ENCODE measurements around the gene C1orf115. TPM values are rescaled to one million over a fixed set of nuclear protein-coding genes. Genes with fewer than 3 reads are reported as not detected.
A peak's percentile ranks its signal among the peaks of the same experiment; 100 is the strongest.

C1orf115 gene
- total and polyA plus RNA-seq, 7 donors, result 3.8 to 8.9 (median 4.9) TPM

DNA sequence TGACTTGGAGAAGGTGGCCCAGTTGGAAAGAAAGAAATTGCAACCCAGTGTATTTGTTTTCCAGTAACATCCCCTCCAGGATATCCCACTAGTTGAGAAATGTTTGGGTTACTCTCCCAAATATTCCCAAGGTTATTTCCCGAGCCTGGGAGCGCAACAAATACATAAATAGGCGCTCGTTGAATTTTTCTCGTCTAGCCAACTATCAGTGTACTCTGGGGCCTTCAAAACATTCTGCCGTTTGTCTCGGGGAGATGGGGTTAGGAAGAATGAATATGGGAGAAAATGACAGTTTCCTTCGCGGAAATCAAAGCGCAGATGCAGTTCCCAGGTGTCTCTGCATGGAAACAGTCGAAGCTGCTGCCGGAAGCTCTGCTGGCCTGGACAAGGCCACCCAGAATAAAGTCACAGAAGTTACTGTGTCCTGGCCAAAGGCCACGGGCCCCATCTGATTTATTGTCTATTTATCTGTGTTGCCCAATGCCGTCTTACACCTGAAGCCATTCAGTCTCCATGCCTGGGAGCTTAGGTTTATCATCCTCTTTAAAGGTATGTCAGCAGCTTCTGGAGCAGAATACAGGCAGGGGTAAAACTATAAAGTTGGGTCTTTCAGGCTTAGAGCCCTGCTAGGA is 1.0 kb downstream of the C1orf115 start:
- Histone ChIP-seq H3K27ac (no peak overlapping the region), H3K4me3 (peak overlapping the region; percentile 89), H3K36me3 (ENCODE audit: insufficient read depth in 1 of 2, low read depth in 1 of 2) (no peaks in the 10 kb centered on the region), H3K27me3 (ENCODE audit: insufficient read depth in 3 of 3, low read length in 2 of 3) (peaks cover 0 to 2% (median 0%) of the 10 kb centered on the region in 3 donors), H3K4me1 (no peaks in the 10 kb centered on the region), H3K9me3 (no peaks in the 10 kb centered on the region)
- DNase-seq, result no peak
- intact Hi-C loops (cut with DNase I), result loop anchor here (2.0 to 5.0 kb wide), 2 partner anchors 41 to 42 kb away; no protein-coding TSS in a partner anchor
- 43 to 50% (median 47%) methylated on average over 14 of the region's 14 CpGs for WGBS, 3 donors
- ATAC-seq, result no peak
- TF ChIP-seq CTCF (IDR thresholded peaks at IDR 0.05), result no peak

GRCh38 chr1:220692436-220693228 is 2.5 kb downstream of the C1orf115 start:
- Histone ChIP-seq H3K27ac (no peak overlapping the region), H3K4me3 (no peak overlapping the region), H3K9me3 (no peaks in the 10 kb centered on the region), H3K27me3 (ENCODE audit: insufficient read depth in 3 of 3, low read length in 2 of 3) (peaks cover 0 to 2% (median 0%) of the 10 kb centered on the region in 3 donors), H3K4me1 (no peaks in the 10 kb centered on the region), H3K36me3 (ENCODE audit: insufficient read depth in 1 of 2, low read depth in 1 of 2) (no peaks in the 10 kb centered on the region)
- no peak for TF ChIP-seq CTCF (IDR thresholded peaks at IDR 0.05)
- 88 to 90% (median 90%) methylated on average over 8 of the region's 8 CpGs for WGBS, 3 donors
- no peak for DNase-seq
- ATAC-seq, result no peak
- intact Hi-C loops (cut with DNase I), result loop anchor here in 1 of 2 donors (5.0 kb wide), 1 partner anchor 40 kb away; no protein-coding TSS in a partner anchor

DNA sequence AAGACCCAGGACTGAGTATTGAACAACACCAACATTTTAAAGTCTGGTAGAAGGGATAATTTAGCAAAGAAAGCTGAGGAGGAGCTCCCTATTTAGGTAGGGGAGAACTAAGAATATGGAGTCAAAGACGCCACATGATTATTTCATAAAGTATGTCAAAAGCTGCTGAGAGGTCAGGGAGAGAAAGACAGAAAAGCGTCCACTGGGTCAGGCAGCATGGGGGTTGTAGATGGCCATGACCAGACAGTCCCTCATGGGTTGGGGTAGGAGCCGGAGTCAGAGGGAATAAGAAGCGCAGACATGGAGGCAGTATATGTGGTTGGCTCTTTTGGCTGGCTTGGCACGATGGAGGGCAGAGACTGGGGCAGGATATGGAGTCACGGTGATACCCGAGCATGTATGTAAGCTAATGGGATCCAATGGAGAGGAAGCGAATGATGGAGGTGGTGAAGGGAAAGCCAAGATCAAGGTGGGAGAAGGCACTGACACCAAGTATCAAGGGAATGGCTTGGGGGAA is 4.8 kb downstream of the C1orf115 start:
- no peaks in the 10 kb centered on the region for H3K36me3 ChIP-seq (ENCODE audit: insufficient read depth in 1 of 2, low read depth in 1 of 2)
- TF ChIP-seq CTCF (IDR thresholded peaks at IDR 0.05), result no peak
- no peak overlapping the region for H3K4me3 ChIP-seq
- 94 to 97% (median 96%) methylated on average over 8 of the region's 8 CpGs for WGBS, 3 donors
- intact Hi-C loops (cut with DNase I), result loop anchor here in 1 of 2 donors (5.0 kb wide), 1 partner anchor 37 kb away; no protein-coding TSS in a partner anchor
- no peaks in the 10 kb centered on the region for H3K9me3 ChIP-seq
- no peaks in the 10 kb centered on the region for H3K4me1 ChIP-seq
- H3K27me3 ChIP-seq (ENCODE audit: insufficient read depth in 3 of 3, low read length in 2 of 3), result peaks cover 0 to 2% (median 0%) of the 10 kb centered on the region in 3 donors
- no peak overlapping the region for H3K27ac ChIP-seq
- DNase-seq (no peak), ATAC-seq (no peak)

GRCh38 chr1:220695426-220695825 is 5.3 kb downstream of the C1orf115 start:
- Histone ChIP-seq H3K27me3 (ENCODE audit: insufficient read depth in 3 of 3, low read length in 2 of 3) (peaks cover 0 to 2% (median 0%) of the 10 kb centered on the region in 3 donors), H3K4me1 (no peaks in the 10 kb centered on the region), H3K36me3 (ENCODE audit: insufficient read depth in 1 of 2, low read depth in 1 of 2) (no peaks in the 10 kb centered on the region), H3K4me3 (no peak overlapping the region), H3K9me3 (no peaks in the 10 kb centered on the region), H3K27ac (no peak overlapping the region)
- intact Hi-C loops (cut with DNase I), result no loop called here
- ATAC-seq, result no peak
- no peak for TF ChIP-seq CTCF (IDR thresholded peaks at IDR 0.05)
- WGBS, 3 donors, result 92 to 97% (median 94%) methylated on average over 4 of the region's 4 CpGs
- no peak for DNase-seq

All from psoas muscle (tissue), 8 donors.